Epithelial cell of esophagus (primary cell): Measurements from ENCODE around the gene JAZF1.

Experiments
- DNase-seq: peaks from one replicate; pipeline ENCODE4 v3.0.0; 2010; ENCODE audit warnings: low read depth
- H3K4me3 ChIP-seq: 2 replicates; pipeline ENCODE4 v1.5.1; 2011; ENCODE audit warnings: mild to moderate bottlenecking, low read length, control low read depth
- TF ChIP-seq, protein P1 (sequence below): IDR thresholded peaks from 2 replicates; pipeline ENCODE4 v1.5.1; 2011; ENCODE audit warnings: low read depth, mild to moderate bottlenecking, low read length, control low read depth, inconsistent platforms; ENCODE audit not compliant: insufficient read depth; ENCODE audit errors: missing control alignments

Gene JAZF1

DNA sequence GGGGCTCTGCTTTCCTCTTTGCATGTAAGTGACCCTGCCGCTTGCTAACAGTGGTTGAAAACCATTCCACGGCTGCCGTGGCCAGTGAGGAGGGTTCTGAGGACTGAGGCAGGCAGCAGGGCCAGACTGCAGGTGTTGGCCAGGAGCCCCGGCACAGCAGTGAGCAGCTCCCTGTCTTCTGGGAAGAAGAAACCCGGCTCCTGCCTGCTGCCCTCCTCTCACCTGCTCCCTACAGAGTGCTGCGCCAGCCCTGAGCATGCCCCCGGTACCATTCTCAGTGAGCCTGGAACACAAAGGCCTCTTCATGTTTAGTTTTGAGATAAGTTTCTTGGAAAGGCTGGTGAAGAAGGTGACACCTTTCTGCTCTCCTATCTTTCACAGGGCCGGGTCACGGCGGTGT, 240.7 kb downstream of the JAZF1 start:
- H3K4me3 ChIP-seq: no peak overlapping the region
- DNase-seq: no peak
- TF ChIP-seq, protein P1, sequence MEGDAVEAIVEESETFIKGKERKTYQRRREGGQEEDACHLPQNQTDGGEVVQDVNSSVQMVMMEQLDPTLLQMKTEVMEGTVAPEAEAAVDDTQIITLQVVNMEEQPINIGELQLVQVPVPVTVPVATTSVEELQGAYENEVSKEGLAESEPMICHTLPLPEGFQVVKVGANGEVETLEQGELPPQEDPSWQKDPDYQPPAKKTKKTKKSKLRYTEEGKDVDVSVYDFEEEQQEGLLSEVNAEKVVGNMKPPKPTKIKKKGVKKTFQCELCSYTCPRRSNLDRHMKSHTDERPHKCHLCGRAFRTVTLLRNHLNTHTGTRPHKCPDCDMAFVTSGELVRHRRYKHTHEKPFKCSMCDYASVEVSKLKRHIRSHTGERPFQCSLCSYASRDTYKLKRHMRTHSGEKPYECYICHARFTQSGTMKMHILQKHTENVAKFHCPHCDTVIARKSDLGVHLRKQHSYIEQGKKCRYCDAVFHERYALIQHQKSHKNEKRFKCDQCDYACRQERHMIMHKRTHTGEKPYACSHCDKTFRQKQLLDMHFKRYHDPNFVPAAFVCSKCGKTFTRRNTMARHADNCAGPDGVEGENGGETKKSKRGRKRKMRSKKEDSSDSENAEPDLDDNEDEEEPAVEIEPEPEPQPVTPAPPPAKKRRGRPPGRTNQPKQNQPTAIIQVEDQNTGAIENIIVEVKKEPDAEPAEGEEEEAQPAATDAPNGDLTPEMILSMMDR: no peak

DNA sequence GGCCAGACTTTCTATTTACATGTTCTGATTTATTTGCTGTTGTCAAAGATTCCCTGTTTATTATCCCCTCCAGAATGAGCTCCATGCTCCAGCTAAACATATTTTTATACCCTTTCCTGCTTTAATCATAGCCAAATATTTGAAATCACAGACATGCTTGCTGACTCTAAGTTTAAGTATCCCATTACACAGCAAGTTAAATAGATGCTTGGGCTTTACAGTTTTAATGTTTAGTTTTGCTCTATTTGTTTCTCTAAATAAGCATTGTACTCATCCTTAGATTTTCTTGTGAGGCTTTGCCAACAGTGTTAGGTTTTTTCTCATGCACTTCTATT, 243.9 kb downstream of the JAZF1 start:
- no peak for DNase-seq

DNA sequence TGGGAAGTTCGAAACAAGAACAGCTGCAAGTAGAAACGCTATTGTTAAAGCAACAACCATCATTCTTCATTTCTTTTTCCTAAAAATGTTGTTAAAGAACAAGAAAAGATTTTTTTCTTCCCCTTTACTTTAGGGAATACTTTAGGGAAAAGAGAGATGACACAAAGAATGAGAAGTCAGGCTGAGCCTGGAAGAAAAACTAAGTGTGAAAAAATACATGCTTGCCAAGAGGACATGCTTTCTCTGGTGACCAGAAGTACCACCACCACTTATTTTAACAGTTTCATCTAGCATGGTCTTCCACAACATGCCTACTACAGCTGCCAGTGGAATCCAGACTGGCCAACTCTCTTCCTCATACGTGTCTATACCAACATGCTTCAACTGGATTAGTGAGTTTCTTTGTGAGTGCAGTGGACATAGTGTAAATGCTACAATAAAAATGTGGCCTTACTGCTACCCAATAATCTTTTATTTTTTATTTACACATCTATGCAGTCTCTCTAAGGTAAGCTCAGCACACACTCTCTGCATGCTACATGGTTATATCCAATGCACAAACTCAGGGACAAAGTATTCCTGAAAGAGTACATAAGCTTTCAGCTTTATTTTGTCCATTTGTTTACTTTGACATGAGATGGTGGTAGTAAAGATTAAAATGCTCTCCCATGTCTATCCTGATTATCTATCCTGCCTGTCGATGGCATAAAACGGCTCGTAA, 244.4 kb downstream of the JAZF1 start:
- TF ChIP-seq, protein P1: no peak
- no peak overlapping the region for H3K4me3 ChIP-seq
- no peak for DNase-seq

More for the DNA sequence above, 243.9 kb downstream of the JAZF1 start:
- H3K4me3 ChIP-seq: no peak overlapping the region
- TF ChIP-seq, protein P1: no peak

DNA sequence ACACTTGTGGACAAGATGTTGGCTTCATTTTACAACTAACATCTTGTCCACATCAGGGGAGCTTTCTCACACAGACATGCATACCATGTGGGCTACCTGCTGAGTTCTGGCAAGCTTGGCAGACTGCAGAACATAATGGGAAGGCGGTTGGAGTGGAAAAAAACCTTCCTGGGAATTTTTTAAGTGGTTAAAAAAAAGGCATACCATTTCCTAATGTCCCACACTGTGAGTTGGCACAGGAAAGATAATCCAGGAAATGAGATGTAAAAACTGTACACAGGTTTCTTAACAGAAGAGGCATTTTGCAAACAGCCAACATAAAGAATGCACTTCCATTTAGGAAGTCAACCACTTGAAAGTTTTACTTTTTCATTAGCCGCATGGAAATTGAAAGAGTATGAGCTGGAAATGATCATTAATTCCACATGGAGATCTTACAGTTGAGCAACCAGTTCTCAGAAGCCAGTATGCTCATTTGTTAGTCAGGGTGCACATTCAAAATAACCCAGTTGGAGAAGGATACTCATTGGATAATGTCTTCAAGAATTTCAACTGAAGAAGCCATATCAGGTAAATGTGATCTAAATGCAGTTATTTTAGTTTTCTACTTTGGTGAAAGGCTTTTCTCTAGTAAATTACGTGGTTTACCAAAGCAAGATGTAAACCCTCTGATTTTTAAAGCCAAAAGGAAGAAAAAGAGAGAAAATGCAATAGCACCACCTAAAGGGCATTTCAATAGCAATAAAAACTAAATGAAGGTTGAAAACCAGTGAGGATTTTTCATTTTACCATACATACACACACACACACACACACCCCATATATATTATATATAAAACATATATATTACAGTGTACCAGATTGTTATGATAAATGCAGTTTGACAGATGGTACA, 246.7 kb downstream of the JAZF1 start:
- TF ChIP-seq, protein P1: no peak
- H3K4me3 ChIP-seq: no peak overlapping the region
- DNase-seq: no peak

DNA sequence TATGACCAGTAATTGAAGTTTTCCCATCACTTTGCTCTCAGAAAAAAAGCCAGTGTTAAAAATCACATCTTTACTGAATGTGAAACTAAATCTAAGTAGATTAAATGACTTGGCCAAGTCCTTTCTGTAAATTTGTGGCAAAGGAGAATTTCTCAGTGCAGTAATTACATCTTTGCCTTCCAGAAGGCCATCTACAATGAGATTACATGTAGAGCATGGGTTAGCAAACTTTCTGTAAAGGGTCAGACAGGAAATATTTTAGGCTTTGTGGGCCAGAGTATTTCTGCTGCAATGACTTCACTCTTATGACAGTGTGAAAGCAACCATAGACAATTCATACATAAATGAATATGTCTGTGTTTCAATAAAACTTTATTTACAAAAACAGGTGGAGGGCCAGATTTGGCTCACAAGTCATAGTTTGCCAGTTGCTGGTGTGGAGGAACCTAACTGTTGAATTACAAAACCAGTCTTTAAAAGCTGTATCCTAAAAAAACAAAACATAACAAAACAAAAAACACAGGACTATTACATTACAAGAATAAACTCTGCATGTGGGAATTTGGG, 249.6 kb downstream of the JAZF1 start:
- H3K4me3 ChIP-seq: no peak overlapping the region
- TF ChIP-seq, protein P1: no peak
- no peak for DNase-seq

DNA sequence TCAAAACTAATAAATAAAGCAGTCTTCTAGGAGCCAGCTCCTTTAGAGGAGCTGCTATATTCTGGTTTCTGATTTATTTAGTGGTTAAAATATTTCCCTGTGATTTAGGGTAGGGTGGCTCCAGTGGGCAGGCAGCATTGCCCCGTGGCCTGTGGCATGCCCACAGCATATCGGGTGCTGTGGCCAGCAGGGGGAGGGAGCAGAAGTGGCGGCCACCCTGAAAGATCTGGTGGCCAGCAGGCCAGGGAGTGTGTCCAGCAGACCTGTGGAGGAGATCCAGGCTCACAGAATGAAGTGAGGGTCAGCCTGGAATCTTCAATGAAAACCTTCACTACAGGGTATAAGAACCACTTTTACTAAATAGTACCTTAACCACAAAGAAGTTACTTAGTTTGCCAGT, 251.5 kb downstream of the JAZF1 start:
- DNase-seq: no peak
- no peak overlapping the region for H3K4me3 ChIP-seq
- TF ChIP-seq, protein P1: no peak
